Measurements from ENCODE around the gene FGD3.
"Not testable (repeated sequence)": the region's sequence is repeated elsewhere in the genome, so short reads cannot be mapped to it uniquely, and the experiment has no call there.

The FGD3 gene

DNA sequence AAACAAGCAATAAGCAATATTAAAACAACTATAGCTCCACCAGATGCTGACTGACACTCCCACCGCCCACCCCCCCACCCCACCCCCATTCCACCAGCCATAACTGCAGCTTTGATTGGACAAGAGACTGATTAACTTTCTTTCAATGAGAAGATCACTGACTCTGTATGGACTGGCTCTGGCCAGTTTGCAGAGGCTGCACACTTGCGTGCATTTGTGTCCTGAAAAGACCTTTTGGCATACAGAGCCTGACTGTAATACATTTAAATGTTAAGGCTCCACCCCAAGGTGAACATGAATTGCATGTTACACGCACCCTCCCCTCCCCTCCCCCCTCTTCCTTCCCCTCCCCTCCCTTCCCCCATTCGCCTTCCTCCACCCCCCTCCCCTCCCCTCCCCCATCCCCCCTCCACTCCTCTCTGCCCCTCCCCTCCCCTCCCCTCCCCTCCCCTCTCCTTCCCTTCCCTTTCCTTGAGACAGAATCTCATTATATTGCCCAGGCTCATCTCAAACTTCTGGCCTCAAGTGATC is 31.1 kb downstream of the FGD3 start:
- Mint-ChIP-seq H3K4me3 (no peak overlapping the region), H3K27me3 (no peaks in the 10 kb centered on the region), H3K36me3 (ENCODE audit: low read depth) (peaks cover 55% of the 10 kb centered on the region), H3K4me1 (peaks cover 77% of the 10 kb centered on the region), H3K9me3 (peaks cover 11% of the 10 kb centered on the region), H3K27ac (peak overlapping the region; percentile 76)
- no peak for ATAC-seq
- DNase-seq, result no peak

DNA sequence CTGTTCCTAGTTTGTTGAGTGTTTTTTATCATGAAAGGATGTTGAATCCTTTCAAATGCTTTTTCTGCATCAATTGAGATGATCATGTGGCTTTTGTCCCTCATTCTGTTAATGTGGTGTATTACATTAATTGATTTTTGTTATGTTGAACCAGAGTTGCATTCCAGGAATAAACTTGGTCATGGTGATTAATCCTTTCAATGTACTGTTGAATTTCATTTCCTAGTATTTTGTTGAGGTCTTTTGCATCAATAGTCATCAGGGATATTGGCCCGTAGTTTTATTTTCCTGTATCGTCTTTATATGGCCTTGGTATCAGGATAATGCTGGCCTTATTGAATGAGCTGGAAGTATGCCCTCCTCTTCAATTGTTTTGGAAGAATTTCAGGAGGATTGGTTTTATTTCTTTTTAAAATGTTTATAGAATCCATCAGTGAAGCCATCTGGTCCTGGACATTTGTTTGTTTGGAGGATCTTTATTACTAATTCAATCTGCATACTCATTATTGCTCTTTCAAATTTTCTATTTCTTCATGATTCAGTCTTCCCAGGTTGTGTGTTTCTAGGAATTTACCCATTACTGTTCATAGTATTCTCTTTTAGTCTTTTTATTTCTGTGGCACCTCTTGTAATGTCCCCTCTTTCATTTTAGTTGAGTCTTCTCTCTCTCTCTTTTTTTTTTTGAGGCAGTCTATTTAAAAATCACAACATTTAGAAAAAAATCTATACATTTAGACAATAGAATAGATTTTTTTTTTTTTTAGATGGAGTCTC is 32.1 kb downstream of the FGD3 start:
- Mint-ChIP-seq H3K36me3 (ENCODE audit: low read depth) (peaks cover 65% of the 10 kb centered on the region), H3K9me3 (peaks cover 19% of the 10 kb centered on the region), H3K4me3 (peak overlapping the region; percentile 9), H3K27me3 (no peaks in the 10 kb centered on the region), H3K4me1 (peaks cover 68% of the 10 kb centered on the region), H3K27ac (peak overlapping the region; percentile 76)
- DNase-seq (no peak), ATAC-seq (no peak)

DNA sequence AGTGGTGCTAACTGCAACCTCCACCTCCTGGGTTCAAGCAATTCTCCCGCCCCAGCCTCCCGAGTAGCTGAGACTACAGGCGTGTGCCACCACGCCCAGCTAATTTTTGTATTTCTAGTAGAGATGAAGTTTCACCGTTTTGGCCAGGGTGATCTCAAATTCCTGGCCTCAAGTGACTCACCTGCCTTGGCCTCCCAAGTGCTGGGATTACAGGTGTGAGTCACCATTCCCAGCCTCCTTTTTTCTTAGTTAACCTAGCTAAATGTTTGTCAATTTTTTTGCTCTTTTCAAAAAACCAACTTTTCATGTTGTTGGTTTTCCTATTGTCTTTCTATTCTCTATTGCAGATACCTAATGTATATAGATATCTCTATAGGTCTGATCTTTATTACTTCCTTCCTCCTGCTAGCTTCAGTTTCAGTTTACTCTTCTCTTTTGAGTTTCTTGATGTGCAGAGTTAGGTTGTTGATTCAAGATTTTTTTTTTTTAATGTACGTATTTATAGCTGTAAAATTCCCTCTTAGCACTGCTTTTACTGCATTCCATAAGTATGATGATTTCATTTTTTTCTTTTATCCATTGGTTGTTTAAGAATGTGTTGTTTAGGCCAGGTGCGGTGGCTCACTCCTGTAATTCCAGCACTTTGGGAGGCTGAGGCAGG is 32.9 kb downstream of the FGD3 start:
- Mint-ChIP-seq H3K4me1 (peaks cover 66% of the 10 kb centered on the region), H3K27ac (peak overlapping the region; percentile 76), H3K4me3 (peak overlapping the region; percentile 9), H3K9me3 (peaks cover 21% of the 10 kb centered on the region), H3K27me3 (no peaks in the 10 kb centered on the region), H3K36me3 (ENCODE audit: low read depth) (peaks cover 69% of the 10 kb centered on the region)
- DNase-seq, result no peak
- no peak for ATAC-seq

DNA sequence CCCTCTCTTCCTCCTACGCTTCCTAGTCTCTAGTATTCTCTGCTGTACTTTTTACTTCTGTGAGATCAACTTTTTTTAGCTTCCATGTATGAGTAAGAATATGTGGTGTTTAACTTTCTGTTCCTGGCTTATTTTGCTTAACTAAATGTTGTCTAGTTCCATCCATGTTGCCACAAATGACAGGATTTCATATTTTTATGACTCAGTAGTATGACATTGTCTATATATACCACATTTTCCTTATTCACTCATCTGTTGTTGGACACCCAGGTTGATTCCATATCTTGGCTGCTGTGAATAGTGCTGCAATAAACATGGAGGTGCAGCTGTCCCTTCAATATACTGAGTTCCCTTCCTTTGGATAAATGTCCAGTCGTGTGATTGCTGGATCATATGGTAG is 34.8 kb downstream of the FGD3 start:
- peak; percentile 34 for ATAC-seq
- no peak overlapping the region for H3K4me3 Mint-ChIP-seq
- H3K27me3 Mint-ChIP-seq, result no peaks in the 10 kb centered on the region
- no peak for DNase-seq
- H3K4me1 Mint-ChIP-seq, result peaks cover 70% of the 10 kb centered on the region
- H3K9me3 Mint-ChIP-seq, result peaks cover 21% of the 10 kb centered on the region
- peaks cover 77% of the 10 kb centered on the region for H3K36me3 Mint-ChIP-seq (ENCODE audit: low read depth)
- H3K27ac Mint-ChIP-seq, result peak overlapping the region; percentile 24

DNA sequence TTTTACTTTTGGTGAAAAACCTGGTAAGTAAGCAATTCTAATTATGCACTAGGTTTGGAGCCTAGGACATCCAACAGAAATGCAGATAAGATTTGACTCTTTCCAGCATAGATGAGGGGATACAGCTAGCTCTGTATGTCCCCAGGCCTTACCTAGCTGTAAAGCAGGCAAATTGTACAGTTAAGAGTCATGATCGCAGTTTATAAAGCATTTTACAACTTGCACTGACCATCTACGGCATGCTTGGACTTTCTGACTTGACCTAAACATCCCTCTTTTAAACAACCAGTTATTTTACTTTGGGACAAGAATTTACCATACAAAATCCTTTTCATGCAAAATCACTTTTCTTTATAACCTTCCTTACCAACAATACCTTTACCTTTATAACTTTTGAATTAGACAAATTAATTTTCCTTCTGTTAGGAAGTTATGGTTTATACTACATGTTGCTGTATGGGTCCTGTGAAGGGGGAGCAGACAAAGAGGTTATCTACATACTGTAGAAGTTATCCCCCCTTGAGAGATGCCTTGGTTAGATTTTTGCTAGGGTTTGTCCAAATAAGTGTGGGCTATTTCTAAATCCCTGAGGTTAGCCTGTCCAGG is 36.8 kb downstream of the FGD3 start:
- Mint-ChIP-seq H3K36me3 (ENCODE audit: low read depth) (peaks cover 81% of the 10 kb centered on the region), H3K27ac (no peak overlapping the region), H3K4me1 (peaks cover 74% of the 10 kb centered on the region), H3K4me3 (no peak overlapping the region), H3K9me3 (peaks cover 21% of the 10 kb centered on the region), H3K27me3 (no peaks in the 10 kb centered on the region)
- no peak for DNase-seq
- no peak for ATAC-seq

DNA sequence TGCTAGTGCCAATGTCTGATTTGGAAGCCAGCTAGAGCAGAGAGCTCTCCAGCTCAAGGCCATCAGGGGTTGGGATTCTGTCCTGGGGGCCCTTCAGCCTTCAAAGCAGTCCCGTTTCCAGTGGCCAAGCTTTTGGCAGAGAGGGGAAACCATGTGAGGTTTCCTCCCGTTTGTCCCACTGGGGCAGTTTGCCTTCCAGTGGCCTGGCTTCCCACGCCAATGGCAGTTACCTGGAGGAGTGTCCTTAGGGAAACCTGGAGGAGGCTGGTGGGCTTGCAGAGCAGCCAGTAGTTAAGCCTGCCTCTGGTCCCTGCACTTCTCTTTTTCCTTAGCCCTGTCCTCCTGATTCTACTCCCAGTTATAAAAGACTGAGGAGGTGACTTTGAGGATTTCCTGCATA is 37.7 kb downstream of the FGD3 start:
- ATAC-seq, result no peak
- H3K36me3 Mint-ChIP-seq (ENCODE audit: low read depth), result peaks cover 79% of the 10 kb centered on the region
- no peak overlapping the region for H3K27ac Mint-ChIP-seq
- peaks cover 21% of the 10 kb centered on the region for H3K9me3 Mint-ChIP-seq
- peaks cover 74% of the 10 kb centered on the region for H3K4me1 Mint-ChIP-seq
- H3K27me3 Mint-ChIP-seq, result no peaks in the 10 kb centered on the region
- DNase-seq, result no peak
- no peak overlapping the region for H3K4me3 Mint-ChIP-seq

DNA sequence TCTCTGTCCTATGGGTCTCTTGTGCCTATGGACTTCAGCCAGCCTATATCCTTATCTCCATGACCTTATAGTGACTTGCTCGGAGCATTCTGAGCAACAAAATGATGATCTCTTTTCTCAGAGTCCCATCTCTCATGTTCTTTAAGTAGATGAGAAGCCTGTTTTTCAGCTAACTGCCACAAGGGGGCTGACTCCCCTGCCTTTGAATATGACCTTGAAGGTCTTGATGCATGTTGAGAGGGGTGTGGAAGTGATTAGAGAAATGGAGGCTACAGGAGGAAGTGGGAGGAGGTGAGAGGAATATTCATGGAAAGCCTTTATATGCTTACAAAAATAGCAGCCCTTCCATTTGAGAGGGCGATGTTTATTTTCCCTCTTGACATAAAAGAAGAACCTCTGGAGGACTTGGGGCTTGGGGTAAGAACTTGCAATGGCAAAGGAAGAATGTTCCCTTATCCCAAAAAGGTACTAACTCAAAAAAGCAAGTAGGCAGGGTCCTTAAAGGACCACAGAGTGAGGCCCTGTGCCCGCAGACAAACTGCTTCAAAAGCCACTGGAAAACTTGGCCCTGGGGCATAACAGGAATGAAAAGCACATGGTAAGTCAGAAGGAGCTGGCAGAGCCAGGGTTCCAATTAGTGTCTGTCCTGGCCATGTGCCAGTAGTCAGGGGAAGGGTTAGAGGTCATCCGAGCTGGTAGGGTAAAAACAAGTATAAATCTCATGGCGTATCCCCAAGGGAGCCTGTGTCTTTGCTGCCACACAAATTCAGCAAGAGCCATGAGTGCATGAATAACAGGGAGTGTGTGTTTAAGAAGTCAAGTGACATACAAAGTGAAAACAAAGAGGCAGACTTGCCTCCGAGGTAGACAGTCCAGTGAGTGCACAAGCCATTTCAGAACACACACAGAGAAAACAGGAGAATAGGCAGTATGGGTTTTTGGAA is 39.1 kb downstream of the FGD3 start:
- peaks cover 74% of the 10 kb centered on the region for H3K36me3 Mint-ChIP-seq (ENCODE audit: low read depth)
- peak; percentile 22 for ATAC-seq
- H3K4me3 Mint-ChIP-seq, result no peak overlapping the region
- H3K4me1 Mint-ChIP-seq, result peaks cover 74% of the 10 kb centered on the region
- DNase-seq, result no peak
- H3K27me3 Mint-ChIP-seq, result no peaks in the 10 kb centered on the region
- peak overlapping the region; percentile 58 for H3K27ac Mint-ChIP-seq
- peaks cover 19% of the 10 kb centered on the region for H3K9me3 Mint-ChIP-seq

DNA sequence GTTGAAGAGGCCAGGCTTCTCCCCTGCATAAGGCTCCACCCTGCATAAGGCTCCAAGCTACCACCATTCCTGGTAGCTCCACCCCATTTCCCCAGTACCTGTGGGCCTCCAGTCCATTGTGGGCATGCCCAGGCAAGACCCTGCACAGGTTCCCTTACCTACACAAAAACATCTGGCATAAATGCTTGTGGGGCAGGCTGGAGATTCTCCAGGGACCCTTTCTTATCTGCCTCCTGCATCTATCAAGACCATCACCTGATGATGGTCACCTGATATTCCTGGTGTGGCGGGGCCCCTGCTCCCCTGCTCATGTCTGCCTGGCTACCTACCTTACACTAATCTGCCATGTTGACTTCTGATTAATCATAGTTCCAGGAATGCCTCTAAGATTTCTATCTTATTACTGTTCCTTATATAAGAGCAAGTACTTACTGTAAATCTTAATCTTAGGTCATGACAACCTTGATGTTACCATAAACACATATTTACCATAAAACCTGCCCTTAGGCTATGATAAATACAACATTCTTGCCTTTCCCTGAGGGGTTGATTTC is 41.0 kb downstream of the FGD3 start:
- peaks cover 83% of the 10 kb centered on the region for H3K4me1 Mint-ChIP-seq

DNA sequence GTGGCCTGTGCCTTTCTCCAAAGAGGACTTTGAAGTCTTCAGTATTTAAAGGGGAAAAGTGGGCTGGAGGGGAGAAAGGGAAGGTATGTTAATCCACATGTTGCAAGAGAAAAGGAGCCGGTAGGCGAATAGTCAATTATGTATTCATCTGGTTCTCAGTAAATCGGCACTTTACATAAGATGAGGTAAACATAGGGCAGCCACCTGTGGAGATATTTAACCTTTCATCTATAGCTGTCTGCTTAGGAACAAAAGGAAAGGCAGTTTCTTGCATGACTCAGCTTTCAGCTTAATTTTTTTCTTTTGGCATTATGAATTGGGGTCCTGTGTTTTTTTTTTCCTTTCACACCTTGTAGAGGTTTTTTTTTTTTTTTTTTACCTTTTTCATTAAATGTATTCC is 42.2 kb downstream of the FGD3 start:
- DNase-seq, result no peak
- peaks cover 14% of the 10 kb centered on the region for H3K9me3 Mint-ChIP-seq
- peaks cover 70% of the 10 kb centered on the region for H3K36me3 Mint-ChIP-seq (ENCODE audit: low read depth)
- no peak overlapping the region for H3K4me3 Mint-ChIP-seq
- no peaks in the 10 kb centered on the region for H3K27me3 Mint-ChIP-seq
- peak; percentile 58 for ATAC-seq
- peak overlapping the region; percentile 50 for H3K27ac Mint-ChIP-seq
- H3K4me1 Mint-ChIP-seq, result peaks cover 85% of the 10 kb centered on the region

More for the DNA sequence above, 41.0 kb downstream of the FGD3 start:
- ATAC-seq (no peak), DNase-seq (no peak)
- Mint-ChIP-seq H3K9me3 (peaks cover 14% of the 10 kb centered on the region), H3K4me3 (no peak overlapping the region), H3K27ac (peak overlapping the region; percentile 28), H3K36me3 (ENCODE audit: low read depth) (peaks cover 72% of the 10 kb centered on the region), H3K27me3 (no peaks in the 10 kb centered on the region)

DNA sequence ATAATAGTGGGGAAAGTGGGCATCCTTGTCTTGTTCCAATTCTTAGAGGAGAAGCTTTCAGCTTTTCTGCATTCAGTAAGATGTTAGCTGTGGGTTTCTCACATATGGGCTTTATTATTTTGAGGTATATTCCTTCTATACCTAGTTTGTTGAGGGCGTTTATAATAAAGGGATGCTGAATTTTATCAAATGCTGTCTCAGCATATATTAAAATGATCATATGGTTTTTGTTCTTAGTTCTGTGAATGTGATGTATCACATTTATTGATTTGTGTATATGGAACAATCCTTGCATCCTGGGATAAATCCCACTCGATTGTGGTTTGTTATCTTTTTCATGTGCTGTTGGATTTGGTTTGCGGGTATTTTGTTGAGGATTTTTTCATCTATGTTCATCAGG is 43.1 kb downstream of the FGD3 start:
- Mint-ChIP-seq H3K4me1 (peaks cover 87% of the 10 kb centered on the region), H3K27ac (peak overlapping the region; percentile 60), H3K4me3 (no peak overlapping the region), H3K36me3 (ENCODE audit: low read depth) (peaks cover 71% of the 10 kb centered on the region), H3K9me3 (peaks cover 14% of the 10 kb centered on the region), H3K27me3 (no peaks in the 10 kb centered on the region)
- ATAC-seq, result no peak
- DNase-seq, result no peak

DNA sequence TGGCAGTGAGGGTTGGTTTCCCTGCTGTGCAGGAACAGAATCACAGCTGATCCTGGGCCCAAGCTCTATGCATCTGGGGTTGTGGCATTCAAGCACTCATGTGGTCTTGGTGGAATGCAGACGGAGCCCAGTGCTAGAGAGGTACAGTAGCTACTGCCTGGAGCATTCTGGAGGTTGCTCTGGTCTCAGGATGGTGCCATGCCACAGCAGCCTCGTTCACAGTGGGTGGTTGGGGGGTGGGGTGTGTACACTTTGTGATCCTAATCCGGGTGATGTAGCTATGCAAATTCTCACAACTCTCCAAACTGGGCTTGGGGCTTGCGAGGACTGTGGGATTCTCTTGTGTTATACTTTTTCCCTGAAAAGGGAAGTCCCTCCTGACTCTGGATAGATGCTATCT is 45.2 kb downstream of the FGD3 start:
- DNase-seq, result no peak
- Mint-ChIP-seq H3K36me3 (ENCODE audit: low read depth) (peaks cover 75% of the 10 kb centered on the region), H3K27ac (no peak overlapping the region), H3K4me1 (peaks cover 87% of the 10 kb centered on the region), H3K4me3 (no peak overlapping the region), H3K9me3 (peaks cover 28% of the 10 kb centered on the region), H3K27me3 (no peaks in the 10 kb centered on the region)
- no peak for ATAC-seq

DNA sequence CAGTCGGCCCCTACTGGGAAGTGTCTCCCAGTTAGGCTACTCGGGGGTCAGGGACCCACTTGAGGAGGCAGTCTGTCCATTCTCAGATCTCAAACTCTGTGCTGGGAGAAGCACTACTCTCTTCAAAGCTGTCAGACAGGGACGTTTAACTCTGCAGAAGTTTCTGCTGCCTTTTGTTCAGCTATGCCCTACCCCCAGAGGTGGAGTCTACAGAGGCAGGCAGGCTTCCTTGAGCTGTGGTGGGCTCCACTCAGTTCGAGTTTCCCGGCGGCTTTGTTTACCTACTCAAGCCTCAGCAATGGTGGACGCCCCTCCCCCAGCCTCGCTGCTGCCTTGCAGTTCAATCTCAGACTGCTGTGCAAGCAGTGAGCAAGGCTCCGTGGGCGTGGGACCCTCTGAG is 51.5 kb downstream of the FGD3 start:
- ATAC-seq, H3K27me3 Mint-ChIP-seq, H3K27ac Mint-ChIP-seq, H3K4me3 Mint-ChIP-seq, DNase-seq: not testable (repeated sequence)
- H3K4me1 Mint-ChIP-seq, result peaks cover 67% of the 10 kb centered on the region
- H3K9me3 Mint-ChIP-seq, result peaks cover 26% of the 10 kb centered on the region
- peaks cover 71% of the 10 kb centered on the region for H3K36me3 Mint-ChIP-seq (ENCODE audit: low read depth)

DNA sequence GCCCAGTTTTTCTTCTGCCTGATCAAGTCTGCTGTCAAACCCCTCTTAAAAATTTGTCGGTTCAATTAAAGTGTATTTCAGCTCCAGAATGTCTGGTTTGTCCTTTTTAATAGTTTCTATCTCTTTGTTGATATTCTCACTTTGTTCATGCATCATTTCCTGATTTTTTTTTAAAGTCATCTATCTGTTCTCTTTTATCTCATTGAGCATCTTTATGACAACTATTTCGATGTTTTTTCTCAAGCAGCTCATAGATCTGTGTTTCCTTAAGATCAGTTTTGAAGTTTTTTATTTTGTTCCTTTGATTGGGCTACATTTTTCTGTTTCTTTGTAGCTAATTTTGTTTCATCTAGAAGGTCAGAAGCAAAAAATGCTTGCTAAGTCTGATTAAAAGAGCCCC is 53.7 kb downstream of the FGD3 start:
- DNase-seq (no peak), ATAC-seq (no peak)
- no peak overlapping the region for H3K4me3 Mint-ChIP-seq
- H3K36me3 Mint-ChIP-seq (ENCODE audit: low read depth), result peaks cover 60% of the 10 kb centered on the region
- peak overlapping the region; percentile 70 for H3K27ac Mint-ChIP-seq
- no peaks in the 10 kb centered on the region for H3K27me3 Mint-ChIP-seq
- H3K4me1 Mint-ChIP-seq, result peaks cover 54% of the 10 kb centered on the region
- peaks cover 18% of the 10 kb centered on the region for H3K9me3 Mint-ChIP-seq

DNA sequence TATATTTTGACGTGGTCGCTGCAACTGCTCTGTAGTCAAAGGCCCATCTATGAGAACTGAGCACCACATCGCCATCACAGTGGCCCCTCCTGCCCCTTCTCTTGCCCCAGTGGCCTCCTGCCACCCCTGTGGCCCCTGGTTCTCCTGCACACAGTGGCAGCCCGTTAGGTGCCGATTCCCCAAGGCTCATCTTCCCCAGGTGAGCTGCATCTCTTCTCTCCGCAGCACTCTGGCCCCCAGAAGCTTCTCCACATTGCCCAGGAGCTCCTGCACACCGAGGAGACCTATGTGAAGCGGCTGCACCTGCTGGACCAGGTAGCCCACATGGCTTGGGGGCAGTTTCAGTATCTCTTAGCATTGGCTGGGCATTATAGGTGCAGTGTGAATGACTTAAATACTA is 55.4 kb downstream of the FGD3 start:
- Mint-ChIP-seq H3K36me3 (ENCODE audit: low read depth) (peaks cover 52% of the 10 kb centered on the region), H3K27me3 (no peaks in the 10 kb centered on the region)

More for the DNA sequence above, 55.4 kb downstream of the FGD3 start:
- H3K4me1 Mint-ChIP-seq, result peaks cover 39% of the 10 kb centered on the region
- H3K9me3 Mint-ChIP-seq, result peaks cover 5% of the 10 kb centered on the region
- no peak overlapping the region for H3K4me3 Mint-ChIP-seq
- DNase-seq (no peak), ATAC-seq (no peak)
- peak overlapping the region; percentile 70 for H3K27ac Mint-ChIP-seq

Data from activated naive CD8-positive, alpha-beta T cell treated with anti-CD3 and anti-CD28 coated beads, Interleukin-2, amount 50 U/mL, for 24 hours (primary cell).